H1 (cell line): ENCODE measurements around the gene STIMATE. TPM values are rescaled to one million over a fixed set of nuclear protein-coding genes. Genes with fewer than 3 reads are reported as not detected.

Source experiments
- CTCF ChIA-PET: fragments of 300-600 bp; sonication (Branson Sonifier 250); formaldehyde crosslinking; loops from one replicate; lab custom pipeline; 2021; ENCODE audit not compliant: partially characterized antibody; lab: Charles Lee
- POLR2A ChIA-PET: fragments of 300-600 bp; sonication (Branson Sonifier 250); formaldehyde crosslinking; loops from one replicate; lab custom pipeline; 2021; ENCODE audit warnings: inconsistent platforms; ENCODE audit not compliant: partially characterized antibody; lab: Charles Lee
- DNase-seq, 2 experiments: peaks; one replicate each; pipeline versions ENCODE4 v3.0.0 to v3.0.0-alpha.2; 2010 to 2022; ENCODE audit warnings: low spot score in 2 of 2, low read depth in 1 of 2, mixed read lengths in 1 of 2
- FAIRE-seq: peaks from 2 replicates; lab custom pipeline; 2011; peaks lifted over from hg19 to GRCh38; lab: Jason Lieb, UNC
- H2AFZ ChIP-seq: 2 replicates; pipeline ENCODE4 v1.8.1; 2012; ENCODE audit warnings: low read length, inconsistent platforms
- H2AK5ac ChIP-seq: 2 replicates; pipeline ENCODE4 v1.6.1; 2013; ENCODE audit warnings: low read depth, low read length
- H2BK120ac ChIP-seq: replicated peaks from 2 replicates; pipeline ENCODE3; 2013; ENCODE audit warnings: low read depth, low read length, inconsistent platforms
- H2BK12ac ChIP-seq: 2 replicates; pipeline ENCODE4 v1.6.1; 2013; ENCODE audit warnings: low read depth, low read length
- H2BK15ac ChIP-seq: 2 replicates; pipeline ENCODE4 v1.6.1; 2013; ENCODE audit warnings: low read length
- H2BK20ac ChIP-seq: 2 replicates; pipeline ENCODE4 v1.6.1; 2013; ENCODE audit warnings: low read length
- H2BK5ac ChIP-seq: 2 replicates; pipeline ENCODE4 v1.6.1; 2013; ENCODE audit warnings: low read depth, low read length
- H3K14ac ChIP-seq: 2 replicates; pipeline ENCODE4 v1.6.1; 2013; ENCODE audit warnings: inconsistent platforms; ENCODE audit not compliant: insufficient read length
- H3K18ac ChIP-seq: 2 replicates; pipeline ENCODE4 v1.6.1; 2013; ENCODE audit warnings: low read length; ENCODE audit errors: extremely low read depth
- H3K23ac ChIP-seq: 2 replicates; pipeline ENCODE4 v1.6.1; 2013; ENCODE audit warnings: inconsistent platforms; ENCODE audit not compliant: insufficient read length
- H3K23me2 ChIP-seq: 2 replicates; pipeline ENCODE4 v1.6.1; 2013; ENCODE audit warnings: low read depth, low read length
- H3K27ac ChIP-seq: 2 replicates; pipeline ENCODE4 v1.6.1; 2011; ENCODE audit warnings: low read depth, low read length, inconsistent platforms
- H3K27me3 ChIP-seq, 4 experiments: replicated peaks in 1 of 4; 1 replicate in 1 of 4; 2 replicates in 3 of 4; pipeline versions ENCODE4 v1.6.1 to v1.8.1; 2011 to 2013; ENCODE audit warnings: low read length in 3 of 4, mild to moderate bottlenecking in 3 of 4, inconsistent platforms in 2 of 4, mixed read lengths in 2 of 4, moderate library complexity in 1 of 4; ENCODE audit not compliant: control insufficient read depth in 3 of 4, insufficient read depth in 3 of 4; ENCODE audit errors: extremely low read depth in 1 of 4
- H3K36me3 ChIP-seq, 4 experiments: 2 replicates each; pipeline versions ENCODE4 v1.6.1 to v1.8.1; 2011 to 2013; ENCODE audit warnings: mild to moderate bottlenecking in 4 of 4, low read length in 3 of 4, moderate library complexity in 2 of 4, control low read depth in 1 of 4, inconsistent platforms in 1 of 4; ENCODE audit not compliant: insufficient read depth in 4 of 4, control insufficient read depth in 2 of 4
- H3K4ac ChIP-seq: replicated peaks from 2 replicates; pipeline ENCODE3; 2013; ENCODE audit warnings: low read length, low read depth, mixed read lengths, inconsistent platforms; ENCODE audit not compliant: insufficient read length
- H3K4me1 ChIP-seq, 4 experiments: replicated peaks in 1 of 4; 1 replicate in 1 of 4; 2 replicates in 3 of 4; pipeline versions ENCODE4 v1.6.1 to v1.8.1; 2011 to 2013; ENCODE audit warnings: low read length in 3 of 4, inconsistent platforms in 2 of 4, mixed read lengths in 1 of 4; ENCODE audit not compliant: insufficient read depth in 4 of 4, control insufficient read depth in 3 of 4
- H3K4me2 ChIP-seq, 2 experiments: 2 replicates each; pipeline versions ENCODE4 v1.6.1 to v1.8.1; 2011 to 2013; ENCODE audit warnings: low read depth in 2 of 2, low read length in 2 of 2, control low read depth in 1 of 2, inconsistent platforms in 1 of 2, mild to moderate bottlenecking in 1 of 2; ENCODE audit not compliant: insufficient read depth in 1 of 2
- H3K4me3 ChIP-seq, 4 experiments: fragments of 200-600, 300-600 bp in 1 of 4; sonication (generic), shearing (Covaris generic), sonication (Bioruptor Twin) in 1 of 4; 2 replicates each; pipeline versions ENCODE4 v1.5.1 to v1.8.1; 2011 to 2016; ENCODE audit warnings: low read length in 4 of 4, low read depth in 3 of 4, control low read depth in 2 of 4, inconsistent platforms in 2 of 4, mild to moderate bottlenecking in 2 of 4, mixed read lengths in 1 of 4, moderate library complexity in 1 of 4; ENCODE audit not compliant: insufficient read depth in 2 of 4; ENCODE audit errors: extremely low read depth in 1 of 4
- H3K56ac ChIP-seq: replicated peaks from 2 replicates; pipeline ENCODE3; 2013; ENCODE audit warnings: low read depth, mild to moderate bottlenecking, mixed read lengths, low read length, inconsistent platforms; ENCODE audit not compliant: insufficient read length
- H3K79me1 ChIP-seq: 2 replicates; pipeline ENCODE4 v1.6.1; 2013; ENCODE audit warnings: low read depth, low read length, control low read depth
- H3K79me2 ChIP-seq, 2 experiments: 2 replicates each; pipeline versions ENCODE4 v1.6.1 to v1.8.1; 2012 to 2013; ENCODE audit warnings: low read length in 2 of 2, mild to moderate bottlenecking in 2 of 2, inconsistent platforms in 1 of 2; ENCODE audit not compliant: insufficient read depth in 2 of 2, control insufficient read depth in 1 of 2
- H3K9ac ChIP-seq, 4 experiments: replicated peaks in 1 of 4; 1 replicate in 1 of 4; 2 replicates in 3 of 4; pipeline versions ENCODE4 v1.6.1 to v1.8.1; 2011 to 2013; ENCODE audit warnings: low read depth in 3 of 4, low read length in 3 of 4, control low read depth in 2 of 4, mild to moderate bottlenecking in 2 of 4, moderate library complexity in 2 of 4, inconsistent platforms in 1 of 4; ENCODE audit errors: extremely low read depth in 1 of 4
- H3K9me3 ChIP-seq, 2 experiments: 2 replicates each; pipeline versions ENCODE4 v1.6.1 to v1.8.1; 2012 to 2013; ENCODE audit warnings: mild to moderate bottlenecking in 2 of 2, moderate library complexity in 2 of 2, control low read depth in 1 of 2, inconsistent platforms in 1 of 2, low read depth in 1 of 2, low read length in 1 of 2, mixed read lengths in 1 of 2; ENCODE audit not compliant: insufficient read depth in 2 of 2
- H4K20me1 ChIP-seq, 2 experiments: replicated peaks in 1 of 2; 2 replicates each; pipeline versions ENCODE3 to v1.8.1; 2011 to 2013; ENCODE audit warnings: inconsistent platforms in 2 of 2, low read length in 2 of 2, mild to moderate bottlenecking in 1 of 2; ENCODE audit not compliant: insufficient read depth in 2 of 2, control insufficient read depth in 1 of 2
- H4K5ac ChIP-seq: 2 replicates; pipeline ENCODE4 v1.6.1; 2013; ENCODE audit warnings: low read length, low read depth, mixed read lengths, inconsistent platforms; ENCODE audit not compliant: insufficient read length
- H4K8ac ChIP-seq: 2 replicates; pipeline ENCODE4 v1.8.0; 2013; ENCODE audit warnings: mild to moderate bottlenecking, moderate library complexity, low read length, inconsistent platforms; ENCODE audit not compliant: insufficient read depth; ENCODE audit errors: extremely low read depth
- H4K91ac ChIP-seq: replicated peaks from 2 replicates; pipeline ENCODE3; 2013; ENCODE audit warnings: low read length, mixed read lengths, inconsistent platforms; ENCODE audit not compliant: insufficient read length
- KDM1A ChIP-seq: fragments of 200-600, 300-600 bp; sonication (generic); IDR thresholded peaks from 2 replicates; pipeline ENCODE4 v1.7.1; 2016; ENCODE audit warnings: mild to moderate bottlenecking, low read length, borderline replicate concordance
- RAD21 ChIP-seq, 2 experiments: IDR thresholded peaks in 1 of 2; conservative IDR thresholded peaks in 1 of 2; 2 replicates each; pipeline ENCODE4 v1.6.1; 2011; ENCODE audit warnings: low read depth in 2 of 2, low read length in 2 of 2, improper control_type of control experiment in 1 of 2, inconsistent platforms in 1 of 2, mild to moderate bottlenecking in 1 of 2, moderate library complexity in 1 of 2
- TAF1 ChIP-seq: IDR thresholded peaks from 2 replicates; pipeline ENCODE4 v1.6.1; 2011; ENCODE audit warnings: mild to moderate bottlenecking, low read depth, low read length
- YY1 ChIP-seq: IDR thresholded peaks from 2 replicates; pipeline ENCODE4 v1.6.1; 2011; ENCODE audit warnings: low read depth, mild to moderate bottlenecking, low read length
- WGBS, 2 experiments: shearing (Covaris generic) in 1 of 2; methylation state at CpG; one replicate each; pipeline versions ENCODE4 v1.1.6 to v1.1.7; 2013 to 2015; ENCODE audit warnings: low lambda C conversion rate in 2 of 2, mixed read lengths in 2 of 2, inconsistent platforms in 1 of 2, low coverage in 1 of 2, missing lambda C conversion rate in 1 of 2; ENCODE audit not compliant: insufficient replicate concordance in 2 of 2, insufficient coverage in 1 of 2, insufficient read length in 1 of 2; ENCODE audit errors: extremely low coverage in 1 of 2, missing lambda C conversion rate in 1 of 2; 5-methylcytosine and 5-hydroxymethylcytosine counted together
- polyA plus RNA-seq, 7 experiments: library from polyadenylated mRNA; depleted of rRNA in 3 of 7; stranded (reverse) in 5 of 7; unstranded in 2 of 7; fragments of >200 nt in 5 of 7; fragments of 200-250 nt in 2 of 7; gene quantifications; 1 replicate in 5 of 7; 2 replicates in 1 of 7; 4 replicates in 1 of 7; pipeline versions ENCODE4 v1.2.1 to v1.2.3, GENCODE V29; 2011 to 2013; ENCODE audit warnings: missing spikeins in 2 of 7, mixed read lengths in 2 of 7
- total RNA-seq: library from RNA; stranded (reverse); fragmentation: NEBNext Ultra II Directional; extraction: Animal tissue kit (Norgen Biotek cat#: 25700); gene quantifications from 2 replicates; pipeline ENCODE4 v1.2.1, GENCODE V29; 2021

Gene STIMATE
- total and polyA plus RNA-seq, 2 of the 8 experiments (the other 6 are each of a cell fraction or from before 2014, with no cell fraction given), result 17.5 to 22.1 TPM

GRCh38 chr3:52931889-52932288, 34.5 kb upstream of the STIMATE start:
- WGBS, 2 experiments, result 74% methylated on average over 2 of the region's 2 CpGs; no CpG with 5 or more reads in 1 of the 2 experiments
- Histone ChIP-seq H3K4ac (no peak overlapping the region), H4K91ac (no peak overlapping the region), H3K4me2 (no peak overlapping the region), H4K8ac (no peak overlapping the region), H2BK120ac (no peak overlapping the region), H3K9ac (no peak overlapping the region), H2AK5ac (no peak overlapping the region), H4K20me1 (no peaks in the 10 kb centered on the region), H3K56ac (no peak overlapping the region), H2BK20ac (no peak overlapping the region), H3K18ac (no peak overlapping the region), H4K5ac (no peak overlapping the region)
- ChIA-PET CTCF (interaction anchor here (0.8 to 2.0 kb wide), 16 partner anchors 10 to 297 kb away, joined by 3 to 7 read pairs (median 3); no protein-coding TSS in a partner anchor), POLR2A (no interaction called here)
- no peak for DNase-seq
- TF ChIP-seq YY1 (no peak), KDM1A (no peak), RAD21 (IDR thresholded peaks at IDR 0.05 in 1 of 2, conservative IDR thresholded peaks at IDR 0.05 in 1 of 2; ENCODE audit: low read depth in 2 of 2, low read length in 2 of 2) (no peak), TAF1 (no peak)
- TF ChIP-seq, all 59 proteins: peak for 0
- H3K79me2 ChIP-seq, result no peaks in the 10 kb centered on the region
- no peak overlapping the region for H2BK12ac ChIP-seq
- H3K79me1 ChIP-seq, result no peaks in the 10 kb centered on the region
- H3K36me3 ChIP-seq, result peaks cover 0 to 4% (median 0%) of the 10 kb centered on the region in 4 experiments; a peak in 2 of 8 replicates
- H3K14ac ChIP-seq, result no peak overlapping the region
- H2AFZ ChIP-seq, result no peak overlapping the region
- no peaks in the 10 kb centered on the region for H3K4me1 ChIP-seq
- H3K23ac ChIP-seq, result no peak overlapping the region
- no peak overlapping the region for H2BK5ac ChIP-seq
- no peak overlapping the region for H2BK15ac ChIP-seq
- no peak for FAIRE-seq
- no peak overlapping the region for H3K4me3 ChIP-seq
- no peak overlapping the region for H3K27ac ChIP-seq
- H3K9me3 ChIP-seq, result no peaks in the 10 kb centered on the region
- H3K27me3 ChIP-seq, result no peaks in the 10 kb centered on the region
- no peaks in the 10 kb centered on the region for H3K23me2 ChIP-seq
